NCI-H2171 treated with DMSO at 0.1 percent for 48 hours (cell line): Measurements from ENCODE around the gene IGSF9.

ENCODE experiments used
- DNase-seq: peaks from one replicate; lab custom pipeline; 2025; lab: John Stamatoyannopoulos, UW

IGSF9 gene

DNA sequence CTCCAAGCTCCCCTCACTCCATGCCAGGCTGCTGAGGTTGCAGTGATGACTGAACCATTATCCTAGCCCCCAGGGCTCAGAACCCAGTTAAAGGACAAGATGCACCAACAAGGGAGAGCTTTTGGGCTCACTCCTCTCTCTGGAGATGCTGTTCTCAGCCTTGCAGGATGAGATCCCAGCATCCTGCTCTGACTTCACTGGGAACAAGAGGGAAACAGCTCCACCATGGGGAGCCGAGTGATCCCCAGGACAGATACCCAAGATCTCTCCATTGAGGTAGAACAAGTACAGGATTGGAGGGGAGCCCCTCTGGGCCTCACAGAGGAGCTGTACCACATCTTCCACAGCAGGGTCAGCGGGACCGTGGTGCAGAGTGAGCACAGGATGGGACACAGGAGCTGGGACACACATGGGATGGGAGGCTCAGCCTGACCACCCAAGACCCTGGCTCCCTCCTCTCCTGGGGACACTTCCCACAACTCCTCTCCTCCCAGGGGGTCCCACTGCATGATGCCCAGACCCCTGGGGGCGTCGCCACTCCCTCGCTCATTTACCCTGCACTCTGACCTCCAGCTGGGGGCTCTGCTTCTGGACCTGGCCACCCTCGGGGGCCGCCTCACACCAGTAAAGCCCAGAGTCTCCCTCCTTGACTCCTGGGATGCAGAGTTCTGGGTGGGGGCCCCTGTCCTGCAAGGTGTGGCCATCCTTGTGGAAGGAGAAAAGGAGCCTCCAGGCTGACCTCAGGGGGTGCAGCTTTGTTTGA, 27.2 kb upstream of the IGSF9 start:
- no peak for DNase-seq

- DNase-seq: no peak
Observed at GRCh38 chr1:159970932-159971342, 25.5 kb upstream of the IGSF9 start.

GRCh38 chr1:159968901-159969300, 23.5 kb upstream of the IGSF9 start:
- no peak for DNase-seq

- DNase-seq: no peak
Observed at GRCh38 chr1:159965263-159965662, 19.9 kb upstream of the IGSF9 start.

DNA sequence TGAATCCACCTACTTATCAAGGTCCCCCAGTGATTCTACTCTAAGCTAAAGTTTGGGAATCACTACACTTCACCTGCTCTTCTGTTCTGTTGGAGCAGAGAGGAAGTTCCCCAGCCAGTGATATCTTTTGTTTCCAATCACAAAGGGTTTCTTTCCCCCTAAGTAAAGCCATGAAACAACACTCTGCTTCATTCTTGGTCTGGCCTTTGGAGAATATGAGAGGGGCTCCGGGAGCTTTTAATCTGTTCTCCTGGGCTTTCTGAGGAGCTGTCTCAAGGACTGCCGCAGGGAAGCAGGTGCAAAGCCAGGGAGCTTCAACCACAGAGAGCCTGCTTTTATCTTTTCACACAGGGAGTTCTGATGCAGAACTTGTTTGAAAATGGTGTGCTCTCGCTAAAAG, 18.7 kb upstream of the IGSF9 start:
- DNase-seq: no peak

GRCh38 chr1:159962176-159962575, 16.8 kb upstream of the IGSF9 start:
- DNase-seq: no peak

DNA sequence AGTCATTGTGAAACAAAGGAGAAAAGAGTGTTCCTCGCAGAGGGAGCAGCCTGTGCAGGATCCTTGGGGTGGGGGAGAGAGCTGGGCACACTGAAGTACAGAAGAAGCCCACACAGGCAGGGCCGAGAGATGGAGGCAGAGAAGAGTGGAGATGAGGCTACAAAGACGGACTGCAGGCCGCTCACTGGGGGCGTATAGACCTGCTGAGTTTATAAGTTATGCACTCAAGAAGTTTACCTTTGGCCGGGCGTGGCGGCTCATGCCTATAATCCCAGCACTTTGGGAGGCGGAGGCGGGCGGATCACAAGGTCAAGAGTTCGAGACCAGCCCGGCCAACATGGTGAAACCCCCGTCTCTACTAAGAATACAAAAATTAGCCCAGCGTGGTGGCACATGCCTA, 16.2 kb upstream of the IGSF9 start:
- no peak for DNase-seq

- no peak for DNase-seq
Observed at GRCh38 chr1:159960721-159961381, 15.4 kb upstream of the IGSF9 start.

DNA sequence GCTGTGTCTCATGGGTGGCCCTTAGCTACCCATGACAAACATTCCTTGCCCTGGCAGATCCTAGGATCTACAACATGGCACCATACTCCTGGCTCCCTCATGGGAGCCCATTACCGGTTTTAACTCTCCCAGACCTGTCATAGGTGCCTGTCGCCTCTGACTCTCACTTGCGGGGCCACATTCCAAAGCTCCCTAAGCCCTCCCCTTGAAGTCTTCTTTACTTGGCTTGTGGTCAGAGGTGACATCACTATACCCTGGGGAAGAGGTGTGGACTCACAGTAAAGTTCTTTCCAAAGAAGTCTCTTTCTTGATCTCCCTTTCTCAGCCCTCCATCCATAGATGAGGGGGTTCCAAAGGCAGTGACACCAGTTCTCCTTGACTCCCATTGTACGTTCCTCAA, 14.0 kb upstream of the IGSF9 start:
- DNase-seq: no peak

GRCh38 chr1:159958719-159959380, 13.4 kb upstream of the IGSF9 start:
- no peak for DNase-seq

DNA sequence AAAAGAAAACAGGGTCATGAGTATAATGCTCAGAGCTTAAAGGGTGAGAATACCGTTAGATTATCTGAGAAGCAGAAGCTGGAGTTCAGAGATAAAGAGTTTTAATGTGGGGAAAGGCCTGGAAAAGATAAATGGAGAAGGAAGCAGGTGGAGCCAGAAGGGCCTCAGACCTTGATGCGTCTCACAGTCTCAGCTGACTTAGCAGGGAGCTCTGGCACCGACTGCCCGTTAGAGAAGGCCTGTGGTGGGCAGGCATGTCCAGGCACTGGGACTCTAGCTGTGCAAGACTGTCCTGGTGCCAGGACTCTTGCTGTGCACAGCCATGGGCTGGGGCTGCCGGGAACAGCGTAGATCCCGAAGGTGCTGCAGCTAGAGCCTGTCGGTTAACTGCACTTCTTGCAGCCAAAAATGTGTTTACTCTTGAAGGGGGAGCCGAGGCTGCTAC, 12.4 kb upstream of the IGSF9 start:
- no peak for DNase-seq

- DNase-seq: no peak
Observed at GRCh38 chr1:159955456-159955855, 10.0 kb upstream of the IGSF9 start.

GRCh38 chr1:159953536-159954515, 8.4 kb upstream of the IGSF9 start, which contains the start of gene SLAMF9:
TSS of gene SLAMF9 (minus strand) at chr1:159954237. CDS start at chr1:159954137, 100 bp downstream.
- DNase-seq: no peak

DNA sequence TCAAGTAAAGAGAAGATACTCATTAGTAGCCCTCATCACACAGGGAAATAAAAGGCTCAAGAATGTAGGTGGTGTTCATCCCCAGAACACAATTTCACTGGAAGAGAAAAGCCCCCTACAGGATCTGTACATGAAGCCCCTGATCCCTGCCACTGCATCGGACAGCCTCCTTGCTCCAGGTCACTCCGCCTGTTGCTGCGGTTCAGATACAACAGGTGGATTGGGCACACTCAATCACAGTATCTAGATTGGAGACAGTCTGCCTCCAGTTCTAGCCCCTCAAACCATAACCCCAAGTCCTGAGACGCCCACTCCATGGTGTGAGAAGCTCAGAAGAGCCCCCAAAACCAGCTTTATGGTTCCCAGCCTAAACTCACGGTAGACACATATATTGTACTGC, 7.5 kb upstream of the IGSF9 start:
- no peak for DNase-seq

GRCh38 chr1:159951551-159951950, 6.1 kb upstream of the IGSF9 start:
- no peak for DNase-seq

GRCh38 chr1:159951016-159951415, 5.6 kb upstream of the IGSF9 start:
- DNase-seq: no peak

DNA sequence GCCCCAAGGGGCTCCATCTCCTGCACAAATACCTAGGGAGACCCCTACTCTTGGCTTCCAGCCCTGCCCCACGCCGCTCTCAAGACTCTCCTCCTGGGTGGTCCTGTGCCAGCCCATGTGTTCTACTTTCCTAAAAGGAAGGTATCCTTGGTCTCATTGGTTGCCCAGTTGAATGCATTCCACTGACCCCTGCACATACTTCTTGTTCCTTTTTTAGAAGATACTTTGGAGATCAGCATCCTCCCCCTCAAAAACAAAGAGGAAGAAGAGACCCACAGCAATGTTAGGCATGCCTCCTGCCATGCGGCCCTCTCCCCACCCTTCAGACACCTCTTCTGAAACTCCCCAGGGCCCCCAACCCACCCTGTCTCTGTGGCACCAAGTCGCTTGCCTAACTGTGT, 4.6 kb upstream of the IGSF9 start:
- DNase-seq: no peak

GRCh38 chr1:159949123-159949522, 3.7 kb upstream of the IGSF9 start:
- DNase-seq: no peak

DNA sequence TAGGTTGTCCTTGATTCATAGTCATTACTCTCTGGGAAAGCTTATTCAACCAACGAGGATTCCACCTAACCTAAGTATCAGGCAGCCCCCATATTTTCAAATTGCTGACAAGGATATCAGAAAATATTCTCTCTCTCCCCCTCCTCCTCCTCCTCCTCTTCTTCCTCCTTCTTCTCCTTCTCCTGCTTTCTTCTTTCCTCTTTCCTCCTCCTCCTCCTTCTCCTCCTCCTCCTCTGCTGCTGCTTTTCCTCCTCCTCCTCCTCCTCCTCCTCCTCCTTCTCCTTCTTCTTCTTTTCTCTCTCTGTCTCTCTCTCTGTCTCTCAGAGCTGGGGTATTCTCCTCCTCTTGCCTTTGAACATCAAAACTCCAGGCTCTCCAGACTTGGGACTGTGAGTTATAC, 2.5 kb upstream of the IGSF9 start:
- DNase-seq: no peak

DNA sequence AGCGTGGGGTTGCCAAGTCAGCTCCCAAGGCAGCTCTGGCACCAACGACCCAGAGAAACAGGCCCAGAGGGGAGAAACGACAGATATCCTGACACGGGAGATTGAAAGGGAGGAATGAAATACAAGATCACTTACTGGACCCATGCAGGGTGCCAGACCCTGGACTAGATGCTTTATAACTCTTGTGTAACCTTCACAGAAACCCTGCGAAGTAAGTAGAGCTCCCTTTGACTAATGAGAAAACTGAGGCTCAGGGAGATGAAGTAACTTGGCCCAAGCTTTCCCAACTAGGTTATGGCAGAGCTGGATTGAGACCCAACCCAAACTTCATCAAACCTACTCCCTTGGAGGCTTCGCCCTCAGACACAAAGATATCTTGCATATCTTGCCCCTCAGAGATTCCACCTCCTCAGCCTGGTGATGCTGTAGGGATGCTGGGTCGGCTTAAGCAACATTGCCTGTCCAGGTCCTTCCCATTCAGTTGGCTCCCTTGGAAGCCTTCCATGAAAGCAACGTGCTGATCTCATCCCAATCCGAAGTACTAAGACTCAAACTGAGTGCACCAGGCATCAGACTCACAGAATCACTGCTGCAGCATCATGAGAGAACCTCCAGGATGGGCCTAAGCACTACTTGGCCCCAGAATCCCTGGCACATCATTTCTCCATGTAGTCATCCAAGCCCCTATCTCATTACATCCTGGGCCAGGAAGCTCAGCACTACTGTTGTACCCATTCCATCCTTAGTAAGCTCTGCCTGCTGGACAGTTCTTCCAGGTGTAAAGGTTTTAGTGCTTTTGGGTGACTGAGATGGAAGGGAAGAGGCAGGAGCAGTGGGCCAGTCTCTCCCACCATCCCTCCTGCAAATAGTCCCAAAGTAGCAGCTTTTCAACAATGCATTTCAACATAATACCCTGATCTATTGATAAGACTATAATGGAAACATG, 1.1 kb upstream of the IGSF9 start:
- no peak for DNase-seq
